Measurements from ENCODE around the gene DPP6. TPM values are rescaled to one million over a fixed set of nuclear protein-coding genes. Genes with fewer than 3 reads are reported as not detected.

Gene DPP6
- total RNA-seq, 2 donors from 2014 or later = 0.99 to 1.8 TPM

- no peak overlapping the region for H3K27ac ChIP-seq
- DNase-seq (no peak), ATAC-seq (no peak)
- TF ChIP-seq CTCF (IDR thresholded peaks at IDR 0.05) (no peak), POLR2A (IDR thresholded peaks at IDR 0.05) (no peak)
- WGBS, 2 donors = 66 to 72% methylated on average over 5 of the region's 5 CpGs
- H3K4me1 ChIP-seq = no peaks in the 10 kb centered on the region
- no peaks in the 10 kb centered on the region for H3K9me3 ChIP-seq
- H3K36me3 ChIP-seq (replicated peaks in 1 of 2; ENCODE audit: insufficient read depth in 1 of 2, low read depth in 2 of 2) = no peaks in the 10 kb centered on the region
- intact Hi-C loops (cut with DNase I) = no loop called here
- H3K4me3 ChIP-seq = no peak overlapping the region
- H3K27me3 ChIP-seq = no peaks in the 10 kb centered on the region
Observed at GRCh38 chr7:154682003-154682402, 629.8 kb downstream of the DPP6 start.

- no peak for DNase-seq
- TF ChIP-seq CTCF (IDR thresholded peaks at IDR 0.05) = no peak
- WGBS, 2 donors = 24 to 25% methylated on average over 10 of the region's 10 CpGs
- Histone ChIP-seq H3K4me3 (no peak overlapping the region), H3K27me3 (no peaks in the 10 kb centered on the region), H3K9me3 (no peaks in the 10 kb centered on the region), H3K36me3 (replicated peaks in 1 of 2; ENCODE audit: insufficient read depth in 1 of 2, low read depth in 2 of 2) (no peaks in the 10 kb centered on the region), H3K4me1 (no peaks in the 10 kb centered on the region), H3K27ac (no peak overlapping the region)
- ATAC-seq = no peak
- intact Hi-C loops (cut with DNase I) = no loop called here
Observed at GRCh38 chr7:154684666-154685563, 632.7 kb downstream of the DPP6 start.

- intact Hi-C loops (cut with DNase I) = no loop called here
- Histone ChIP-seq H3K4me3 (no peak overlapping the region), H3K36me3 (replicated peaks in 1 of 2; ENCODE audit: insufficient read depth in 1 of 2, low read depth in 2 of 2) (no peaks in the 10 kb centered on the region), H3K27ac (no peak overlapping the region), H3K9me3 (no peaks in the 10 kb centered on the region), H3K4me1 (no peaks in the 10 kb centered on the region), H3K27me3 (no peaks in the 10 kb centered on the region)
- ATAC-seq = no peak
- 9 to 17% methylated on average over 1 of the region's 1 CpG for WGBS, 2 donors
- no peak for TF ChIP-seq POLR2A (IDR thresholded peaks at IDR 0.05)
- TF ChIP-seq CTCF (IDR thresholded peaks at IDR 0.05) = no peak
- DNase-seq = no peak
Observed at GRCh38 chr7:154685564-154685901, 633.3 kb downstream of the DPP6 start.

DNA sequence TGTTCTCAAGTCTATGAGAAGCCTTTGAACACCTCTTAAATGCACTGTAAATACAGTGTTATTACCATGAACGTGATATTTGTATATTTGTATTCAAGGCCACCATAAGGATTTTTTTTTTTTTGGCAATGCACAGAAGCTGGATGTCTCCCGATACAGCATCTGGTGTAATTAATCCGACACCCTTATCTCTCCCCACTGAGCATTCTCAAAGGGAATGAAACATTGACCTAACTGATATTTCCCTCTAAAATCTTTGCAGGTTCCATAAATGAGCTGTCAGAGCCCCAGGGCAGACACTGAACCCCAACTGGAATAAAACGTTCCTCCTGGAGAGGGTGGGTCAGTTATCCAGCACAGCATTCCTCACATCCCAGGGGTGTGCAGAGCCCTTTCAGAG is 634.1 kb downstream of the DPP6 start:
- TF ChIP-seq POLR2A (IDR thresholded peaks at IDR 0.05) (no peak), CTCF (IDR thresholded peaks at IDR 0.05) (no peak)
- ATAC-seq (no peak), DNase-seq (no peak)
- intact Hi-C loops (cut with DNase I) = no loop called here
- 30 to 55% methylated on average over 4 of the region's 4 CpGs for WGBS, 2 donors
- no peaks in the 10 kb centered on the region for H3K27me3 ChIP-seq
- H3K4me1 ChIP-seq = peaks cover 4% of the 10 kb centered on the region
- no peaks in the 10 kb centered on the region for H3K36me3 ChIP-seq (replicated peaks in 1 of 2; ENCODE audit: insufficient read depth in 1 of 2, low read depth in 2 of 2)
- no peak overlapping the region for H3K4me3 ChIP-seq
- no peaks in the 10 kb centered on the region for H3K9me3 ChIP-seq
- H3K27ac ChIP-seq = no peak overlapping the region

DNA sequence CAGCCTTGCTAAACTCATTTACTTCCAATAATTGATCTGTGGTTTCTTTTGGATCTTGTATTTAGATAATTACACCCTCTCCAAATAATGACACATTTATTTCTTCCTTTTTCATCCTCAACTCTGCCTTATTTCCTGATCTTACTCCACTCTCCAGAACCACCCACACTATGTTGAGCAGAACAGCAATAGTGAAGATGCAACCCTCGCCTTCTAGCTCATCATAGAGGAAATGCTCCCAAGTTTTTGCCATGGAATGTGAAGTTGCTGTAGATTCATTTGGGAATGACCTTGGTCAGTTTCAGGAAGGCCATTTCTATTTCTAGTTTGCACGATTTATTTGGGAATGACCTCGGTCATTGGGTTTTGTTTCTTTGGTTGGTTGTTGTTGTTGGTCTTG is 636.8 kb downstream of the DPP6 start:
- DNase-seq = no peak
- H3K4me1 ChIP-seq = peaks cover 7% of the 10 kb centered on the region
- H3K36me3 ChIP-seq (replicated peaks in 1 of 2; ENCODE audit: insufficient read depth in 1 of 2, low read depth in 2 of 2) = no peaks in the 10 kb centered on the region
- TF ChIP-seq CTCF (IDR thresholded peaks at IDR 0.05) (no peak), POLR2A (IDR thresholded peaks at IDR 0.05) (no peak)
- no peaks in the 10 kb centered on the region for H3K9me3 ChIP-seq
- intact Hi-C loops (cut with DNase I) = no loop called here
- no peak overlapping the region for H3K4me3 ChIP-seq
- no peak for ATAC-seq
- WGBS, 2 donors = 83 to 85% methylated on average over 3 of the region's 3 CpGs
- H3K27ac ChIP-seq = no peak overlapping the region
- H3K27me3 ChIP-seq = no peaks in the 10 kb centered on the region
